GM19043 (cell line): ENCODE measurements around the gene DGCR6L.
"Not testable (repeated sequence)": the region's sequence is repeated elsewhere in the genome, so short reads cannot be mapped to it uniquely, and the experiment has no call there.

Experiments
- ATAC-seq: cut with Tn5 transposase; IDR thresholded peaks from one replicate; pipeline ENCODE4 v1.9.1; 2021; ENCODE audit warnings: low read depth; ENCODE audit not compliant: unreplicated experiment

The DGCR6L gene

GRCh38 chr22:20278726-20279490, 41.0 kb downstream of the DGCR6L start:
- ATAC-seq: not testable (repeated sequence)

DNA sequence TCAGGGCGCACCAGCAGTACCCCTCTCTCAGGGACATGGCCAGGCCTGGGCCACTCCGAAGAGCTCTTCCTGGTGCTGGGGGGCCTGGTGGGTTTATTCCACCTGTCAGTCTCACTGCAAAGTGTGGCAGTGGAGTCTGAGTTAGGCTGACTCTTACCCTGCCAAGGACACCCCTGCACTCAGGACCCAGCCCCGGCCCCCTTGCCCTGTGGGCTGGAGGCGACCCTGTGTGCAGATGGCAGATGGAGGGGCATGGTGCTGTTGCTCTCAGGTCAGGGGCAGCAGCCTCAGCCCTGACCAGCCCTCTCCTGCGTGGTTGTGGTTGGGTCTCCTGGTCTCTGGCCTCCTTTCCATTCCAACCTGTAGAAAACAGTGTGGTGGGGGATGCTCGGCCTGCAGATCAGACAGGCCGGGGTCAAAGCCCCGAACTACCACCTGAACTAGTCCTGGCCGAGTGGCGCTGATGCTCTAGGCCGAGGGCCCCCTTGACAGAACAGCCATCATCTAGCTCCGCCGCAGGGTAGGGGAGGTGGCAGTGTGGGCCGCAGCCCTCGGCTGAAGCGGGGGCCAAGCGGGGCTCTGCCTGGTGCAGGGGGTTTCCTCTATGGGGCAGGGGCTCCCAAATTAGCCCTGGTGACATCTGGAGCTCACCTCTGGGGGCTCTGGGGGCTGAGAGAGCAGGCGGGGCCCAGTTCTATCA, 41.8 kb downstream of the DGCR6L start:
- ATAC-seq: not testable (repeated sequence)

DNA sequence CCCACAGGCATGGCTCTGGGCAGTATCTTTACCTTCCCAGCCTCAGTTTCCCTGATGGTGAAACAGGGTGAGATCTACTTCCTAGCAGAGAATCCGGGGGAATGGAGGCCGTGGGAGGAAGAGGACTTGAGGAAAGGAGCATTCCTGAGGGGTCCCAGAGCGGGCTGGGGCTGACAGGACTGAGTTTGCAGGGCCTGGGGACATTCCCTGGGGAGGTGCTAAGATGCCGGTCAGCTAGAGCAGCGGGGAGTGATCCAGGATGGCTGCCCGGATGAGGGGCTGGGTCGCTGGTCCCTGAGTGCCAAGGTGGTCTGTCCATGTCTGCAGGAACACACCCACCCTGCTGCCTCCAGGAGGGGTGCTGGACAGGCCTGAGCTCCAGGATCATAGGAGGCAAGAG, 43.4 kb downstream of the DGCR6L start:
- no peak for ATAC-seq

DNA sequence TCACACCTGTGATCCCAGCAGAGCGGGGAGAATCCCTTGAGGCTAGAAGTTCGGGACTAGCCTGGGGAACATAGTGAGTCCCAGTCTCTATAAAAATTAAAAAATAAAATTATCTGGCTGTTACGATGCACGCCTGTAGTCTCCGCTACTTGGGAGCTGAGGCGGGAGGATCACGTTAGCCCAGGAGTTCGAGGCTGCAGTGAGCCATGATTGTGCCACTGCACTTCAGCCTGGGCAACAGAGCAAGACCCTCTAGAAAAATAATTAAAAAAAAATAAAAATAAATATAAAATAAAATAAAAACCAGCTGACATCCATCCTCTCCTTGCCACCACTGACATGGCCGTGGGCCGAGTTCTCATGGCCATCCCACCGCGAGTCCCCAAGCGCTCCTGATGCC, 44.0 kb downstream of the DGCR6L start:
- ATAC-seq: no peak

GRCh38 chr22:20275325-20275724, 44.5 kb downstream of the DGCR6L start:
- ATAC-seq: not testable (repeated sequence)

DNA sequence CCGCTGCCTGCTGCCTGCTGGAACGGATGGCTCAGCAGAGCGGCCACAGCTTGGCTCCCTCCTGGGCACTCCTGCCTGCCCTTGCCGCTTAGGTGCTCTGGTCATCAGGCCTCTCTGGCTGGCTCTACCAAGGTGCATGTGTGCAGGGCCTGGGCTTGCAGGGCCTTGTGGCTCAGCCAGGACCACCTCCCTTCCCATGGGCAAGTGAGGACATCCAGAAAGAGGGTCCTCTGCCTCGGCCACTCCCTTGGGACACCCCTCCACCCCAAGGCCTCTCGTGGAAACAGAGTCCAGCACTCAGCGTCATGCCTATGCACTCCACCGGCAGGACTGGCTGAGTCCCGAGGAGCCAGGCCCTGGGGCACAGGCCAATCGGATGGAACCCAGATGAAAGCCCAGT, 45.5 kb downstream of the DGCR6L start:
- not testable (repeated sequence) for ATAC-seq

- no peak for ATAC-seq
Observed at GRCh38 chr22:20273758-20274181, 46.1 kb downstream of the DGCR6L start.

DNA sequence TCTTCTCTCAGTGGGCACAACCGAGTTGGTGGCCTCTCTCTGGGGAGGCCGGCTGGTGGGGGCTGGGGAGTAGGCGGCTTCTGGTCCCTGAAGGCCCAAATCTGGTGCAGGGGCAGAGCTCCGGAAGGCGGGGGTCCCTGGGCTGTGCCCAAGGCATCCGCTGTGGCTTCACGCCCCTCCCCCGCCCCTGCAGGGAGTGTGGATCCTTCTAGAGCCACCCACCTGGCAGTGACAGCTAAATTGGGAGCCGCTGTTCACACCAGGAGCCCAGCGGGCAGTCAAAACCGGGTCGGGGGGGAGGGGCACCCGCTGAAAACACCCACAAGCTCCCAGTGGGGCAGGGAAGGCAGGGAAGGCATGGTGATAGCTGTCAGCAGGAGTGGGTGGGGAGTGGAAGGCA, 47.2 kb downstream of the DGCR6L start:
- no peak for ATAC-seq

DNA sequence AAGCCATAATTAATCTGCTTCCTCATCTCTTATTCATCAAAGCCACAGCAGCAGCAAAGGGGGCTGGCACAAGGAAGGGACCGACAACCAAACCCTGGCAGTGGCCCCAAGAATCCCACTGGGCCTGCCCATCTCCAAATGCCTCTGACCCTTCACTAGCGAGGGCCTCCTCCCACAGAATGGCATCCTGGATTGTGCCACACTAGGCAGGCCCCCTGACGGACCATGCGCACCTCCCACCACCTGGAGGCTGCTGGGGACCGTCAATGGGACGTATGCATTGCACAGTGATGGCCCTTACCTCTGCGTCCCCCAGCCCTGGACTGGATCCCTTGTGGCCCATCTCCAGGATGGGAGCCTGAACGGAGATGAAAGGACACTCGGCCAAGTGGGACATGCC, 47.7 kb downstream of the DGCR6L start:
- no peak for ATAC-seq

DNA sequence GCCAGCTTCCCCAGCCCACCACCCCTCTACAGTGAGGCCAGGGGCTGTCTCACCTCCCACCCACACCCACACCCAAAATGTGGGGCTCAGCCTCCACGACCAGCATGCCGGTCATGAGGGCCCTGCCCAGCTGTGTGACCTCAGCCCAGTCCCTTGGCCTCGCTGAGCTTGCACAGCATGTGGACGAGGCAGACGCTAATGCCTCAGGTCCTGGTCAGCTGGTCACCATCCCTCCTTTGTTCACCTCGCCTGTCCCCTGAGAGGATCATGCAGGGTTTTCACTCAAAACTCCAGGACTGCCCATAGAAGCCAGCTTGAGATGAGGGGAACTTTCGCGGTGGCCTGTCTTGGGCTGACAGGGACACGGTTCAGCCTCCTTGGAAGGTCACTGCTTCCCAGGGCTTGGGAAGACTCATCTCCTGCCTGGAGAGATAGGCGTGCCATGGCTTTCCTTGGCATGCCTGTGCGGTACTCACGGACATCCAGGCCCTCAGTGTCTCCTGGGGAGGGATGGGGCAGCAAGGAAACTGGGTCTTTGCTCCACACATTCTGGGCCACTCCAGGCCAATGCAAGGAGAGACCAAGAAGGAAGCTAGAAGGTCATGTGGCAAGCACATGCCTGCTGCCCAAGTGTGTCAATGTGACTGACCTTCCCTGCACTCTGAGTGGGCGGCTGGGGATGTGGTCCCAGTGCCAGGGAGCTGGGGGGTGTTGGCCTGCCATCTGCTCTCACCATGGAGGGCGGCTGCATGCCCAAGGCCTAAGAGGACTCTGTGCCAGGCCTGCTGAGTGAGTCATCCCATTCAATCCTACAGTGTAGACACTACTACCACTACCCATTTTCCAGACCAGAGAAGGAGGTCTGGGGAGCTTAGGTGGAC, 48.5 kb downstream of the DGCR6L start:
- no peak for ATAC-seq

DNA sequence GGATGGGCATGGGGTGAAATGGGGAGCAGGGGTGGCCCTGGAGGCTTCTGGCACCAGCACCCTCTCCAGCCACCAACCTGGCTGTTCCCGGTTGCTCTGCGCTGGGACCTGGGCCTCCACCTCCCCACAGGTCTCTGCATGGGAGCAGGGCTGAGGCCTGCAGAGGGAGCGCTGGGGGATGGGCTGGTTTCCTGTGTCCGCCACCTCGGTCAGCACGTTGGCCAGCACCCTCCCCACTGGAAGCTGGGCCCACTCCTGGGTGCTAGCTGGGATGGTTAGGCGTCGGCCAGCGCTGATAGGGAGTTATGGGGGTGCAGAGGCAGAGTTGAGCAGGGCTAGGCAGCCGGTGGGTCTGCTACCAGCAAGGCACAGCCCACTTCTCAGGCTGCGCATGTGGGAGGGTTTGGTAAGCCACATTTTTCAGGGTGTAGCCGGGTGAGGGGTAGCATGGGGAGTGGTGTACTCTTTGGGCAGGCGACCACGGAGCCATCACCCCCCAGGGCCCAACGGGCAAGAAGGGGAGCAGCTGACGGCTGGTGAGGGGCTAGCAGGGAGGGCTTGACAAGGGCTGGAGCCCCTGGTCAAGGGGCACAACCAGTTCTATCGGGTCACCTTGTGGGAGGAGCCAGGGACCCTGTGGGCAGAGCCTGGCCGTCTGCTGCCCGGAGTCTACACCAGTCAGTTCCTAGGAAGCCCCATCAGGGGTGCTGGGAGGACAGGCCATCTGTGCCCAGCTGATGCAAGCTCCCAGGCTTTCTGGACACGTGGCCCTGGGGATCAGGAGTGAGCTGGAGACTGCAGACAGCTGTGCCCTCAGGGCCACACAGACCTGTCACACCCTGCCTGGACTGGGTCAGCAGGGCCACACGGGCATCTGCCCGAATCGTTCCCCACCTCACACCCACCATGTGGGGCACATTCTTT, 49.4 kb downstream of the DGCR6L start:
- ATAC-seq: not testable (repeated sequence)

GRCh38 chr22:20269673-20270072, 50.2 kb downstream of the DGCR6L start:
- ATAC-seq: not testable (repeated sequence)

DNA sequence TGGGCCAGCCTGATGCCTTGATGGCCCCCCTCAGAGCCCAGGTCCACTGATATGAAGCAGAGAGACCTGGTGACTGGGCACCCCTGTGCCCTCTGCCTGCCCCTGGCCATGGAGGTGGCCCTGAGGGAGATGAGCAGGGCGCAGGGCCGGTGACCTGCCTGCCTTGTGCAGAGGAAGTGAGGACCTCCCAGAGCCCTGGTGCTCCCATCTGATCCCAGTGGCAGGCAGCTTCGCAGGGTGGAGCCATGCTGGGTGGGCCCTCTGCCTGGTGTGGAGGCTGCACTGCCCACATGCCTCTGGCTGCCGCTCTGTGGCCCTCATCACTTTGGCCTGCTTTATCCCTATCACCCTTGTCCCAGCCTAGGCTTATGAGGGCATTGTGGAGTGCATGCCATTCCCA, 50.7 kb downstream of the DGCR6L start:
- ATAC-seq: not testable (repeated sequence)

DNA sequence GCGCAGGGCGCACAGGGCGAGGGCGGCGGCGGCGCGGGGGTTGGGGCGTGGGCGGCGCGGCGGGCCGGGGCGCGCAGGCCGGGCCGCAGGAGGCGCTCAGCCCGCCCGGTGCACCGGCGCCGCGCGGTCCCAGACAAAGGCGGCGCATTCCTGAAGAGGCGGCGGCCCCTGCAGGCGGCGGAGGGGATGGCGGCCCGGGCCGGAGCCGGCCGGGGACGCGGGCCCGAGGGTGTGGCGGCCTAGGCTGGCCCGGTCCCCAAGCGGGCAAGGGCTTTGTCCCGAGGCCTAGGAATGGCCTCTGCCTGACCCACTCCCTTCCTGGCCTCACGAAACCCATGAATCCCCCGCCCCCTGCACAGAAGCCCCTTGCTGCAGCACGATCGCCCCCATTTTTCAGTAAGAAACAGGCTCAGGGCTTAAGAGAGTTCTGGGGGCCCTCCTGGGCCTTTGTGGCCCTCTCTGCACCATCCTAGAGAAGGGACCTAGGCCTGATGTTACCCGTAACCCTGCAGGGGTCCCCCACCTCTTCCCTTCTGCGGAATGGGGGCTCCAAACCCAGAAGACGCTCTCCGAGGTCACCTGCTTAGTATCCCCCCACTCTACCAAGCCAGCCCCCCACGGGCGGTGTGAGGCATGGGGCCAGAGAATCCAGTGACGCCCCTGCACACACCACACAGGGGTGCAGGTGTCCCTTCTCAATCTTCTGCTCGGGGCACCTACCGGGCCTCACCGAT, 51.4 kb downstream of the DGCR6L start, which contains the start of gene RTN4R:
Gene RTN4R (minus strand): TSS at position 40 of the 734 bp plus-strand sequence. CDS start 226 bp downstream, outside the sequence.
- ATAC-seq: no peak

- ATAC-seq: no peak
Observed at GRCh38 chr22:20267441-20268278, 52.2 kb downstream of the DGCR6L start.

GRCh38 chr22:20266667-20267440, 53.0 kb downstream of the DGCR6L start:
- ATAC-seq: not testable (repeated sequence)
